ENCODE measurements around the gene MPIG6B. TPM values are rescaled to one million over a fixed set of nuclear protein-coding genes. Genes with fewer than 3 reads are reported as not detected.

MPIG6B gene
- total and polyA plus RNA-seq, 3 experiments from 2014 or later, result 0.08 TPM; not detected in 2

GRCh38 chr6:31710523-31711219, 12.5 kb upstream of the MPIG6B start:
- Mint-ChIP-seq H3K4me3 (peak overlapping the region in 3 of 7 donors; percentile 26 to 54 (median 31)), H3K4me1 (peaks cover 10 to 18% (median 14%) of the 10 kb centered on the region in 3 donors)
- peaks cover 5% of the 10 kb centered on the region for H3K4me1 ChIP-seq (ENCODE audit: insufficient read depth, low read length)

GRCh38 chr6:31711233-31711632, 11.9 kb upstream of the MPIG6B start:
- H3K4me3 Mint-ChIP-seq, result peak overlapping the region in 2 of 7 donors; percentile 9 to 28
- ChIA-PET CTCF (interaction anchor here (0.9 kb wide), 1 partner anchor 28 kb away, joined by 4 read pairs; no protein-coding TSS in a partner anchor), POLR2A (no interaction called here)
- no peaks in the 10 kb centered on the region for H3K36me3 ChIP-seq (ENCODE audit: insufficient read depth, low read length)
- no peaks in the 10 kb centered on the region for H3K9me3 Mint-ChIP-seq
- no peaks in the 10 kb centered on the region for H3K36me3 Mint-ChIP-seq
- no peak overlapping the region for H3K4me3 ChIP-seq (ENCODE audit: low read length)
- H3K27ac Mint-ChIP-seq, result peak overlapping the region in 4 of 8 donors; percentile 70 to 84 (median 79)
- no peaks in the 10 kb centered on the region for H3K27me3 Mint-ChIP-seq
- no peaks in the 10 kb centered on the region for H3K9me3 ChIP-seq (ENCODE audit: low read length)
- DNase-seq, result no peak
- H3K4me1 Mint-ChIP-seq, result peaks cover 10 to 18% (median 14%) of the 10 kb centered on the region in 3 donors
- no peak overlapping the region for H3K27ac ChIP-seq (ENCODE audit: low read depth, low read length)
- H3K27me3 ChIP-seq (ENCODE audit: insufficient read depth, low read length, poor library complexity, severe bottlenecking), result no peaks in the 10 kb centered on the region
- H3K4me1 ChIP-seq (ENCODE audit: insufficient read depth, low read length), result peaks cover 5% of the 10 kb centered on the region

More at GRCh38 chr6:31710523-31711219, 12.5 kb upstream of the MPIG6B start:
- no peak for DNase-seq
- POLR2A ChIA-PET, result no interaction called here
- H3K9me3 Mint-ChIP-seq, result no peaks in the 10 kb centered on the region
- Histone ChIP-seq H3K27me3 (ENCODE audit: insufficient read depth, low read length, poor library complexity, severe bottlenecking) (no peaks in the 10 kb centered on the region), H3K9me3 (ENCODE audit: low read length) (no peaks in the 10 kb centered on the region), H3K27ac (ENCODE audit: low read depth, low read length) (no peak overlapping the region), H3K36me3 (ENCODE audit: insufficient read depth, low read length) (no peaks in the 10 kb centered on the region), H3K4me3 (ENCODE audit: low read length) (no peak overlapping the region)
- H3K27ac Mint-ChIP-seq, result peak overlapping the region in 4 of 8 donors; percentile 61 to 78 (median 66)
- H3K27me3 Mint-ChIP-seq, result no peaks in the 10 kb centered on the region
- CTCF ChIA-PET, result interaction anchor here (0.9 kb wide), 1 partner anchor 28 kb away, joined by 4 read pairs; no protein-coding TSS in a partner anchor
- H3K36me3 Mint-ChIP-seq, result no peaks in the 10 kb centered on the region

GRCh38 chr6:31712296-31712695, 10.9 kb upstream of the MPIG6B start:
- H3K4me1 Mint-ChIP-seq, result peaks cover 10 to 18% (median 14%) of the 10 kb centered on the region in 3 donors
- Histone ChIP-seq H3K4me3 (ENCODE audit: low read length) (no peak overlapping the region), H3K4me1 (ENCODE audit: insufficient read depth, low read length) (peaks cover 5% of the 10 kb centered on the region), H3K36me3 (ENCODE audit: insufficient read depth, low read length) (no peaks in the 10 kb centered on the region), H3K27me3 (ENCODE audit: insufficient read depth, low read length, poor library complexity, severe bottlenecking) (no peaks in the 10 kb centered on the region), H3K9me3 (ENCODE audit: low read length) (no peaks in the 10 kb centered on the region), H3K27ac (ENCODE audit: low read depth, low read length) (no peak overlapping the region)
- DNase-seq, result no peak
- H3K27ac Mint-ChIP-seq, result peak overlapping the region in 3 of 8 donors; percentile 40 to 74 (median 55)
- POLR2A ChIA-PET, result interaction anchor here (0.6 kb wide), 1 partner anchor 246 kb away, joined by 3 read pairs; the partner anchor contains the start of genes NELFE and SKIC2
- H3K9me3 Mint-ChIP-seq, result no peaks in the 10 kb centered on the region
- CTCF ChIA-PET, result interaction anchor here (1.0 to 1.1 kb wide), 2 partner anchors 9 to 27 kb away, joined by 3 to 4 read pairs; partner anchors contain the start of gene ABHD16A
- no peaks in the 10 kb centered on the region for H3K36me3 Mint-ChIP-seq
- no peaks in the 10 kb centered on the region for H3K27me3 Mint-ChIP-seq
- no peak overlapping the region for H3K4me3 Mint-ChIP-seq

GRCh38 chr6:31713465-31713864, 9.7 kb upstream of the MPIG6B start:
- ChIA-PET POLR2A (no interaction called here), CTCF (interaction anchor here (0.9 kb wide), 1 partner anchor 123 kb away, joined by 3 read pairs; no protein-coding TSS in a partner anchor)
- Mint-ChIP-seq H3K4me1 (peaks cover 10 to 18% (median 14%) of the 10 kb centered on the region in 3 donors), H3K9me3 (no peaks in the 10 kb centered on the region), H3K36me3 (no peaks in the 10 kb centered on the region), H3K4me3 (no peak overlapping the region), H3K27me3 (no peaks in the 10 kb centered on the region), H3K27ac (peak overlapping the region in 1 of 8 donors; percentile 1)
- Histone ChIP-seq H3K27me3 (ENCODE audit: insufficient read depth, low read length, poor library complexity, severe bottlenecking) (no peaks in the 10 kb centered on the region), H3K4me1 (ENCODE audit: insufficient read depth, low read length) (peaks cover 5% of the 10 kb centered on the region), H3K4me3 (ENCODE audit: low read length) (no peak overlapping the region), H3K9me3 (ENCODE audit: low read length) (no peaks in the 10 kb centered on the region), H3K36me3 (ENCODE audit: insufficient read depth, low read length) (no peaks in the 10 kb centered on the region), H3K27ac (ENCODE audit: low read depth, low read length) (no peak overlapping the region)
- DNase-seq, result no peak

GRCh38 chr6:31713991-31714684, 9.0 kb upstream of the MPIG6B start:
- Mint-ChIP-seq H3K9me3 (no peaks in the 10 kb centered on the region), H3K27ac (no peak overlapping the region), H3K4me3 (peak overlapping the region in 1 of 7 donors; percentile 63), H3K36me3 (no peaks in the 10 kb centered on the region), H3K27me3 (peaks cover 0 to 2% of the 10 kb centered on the region in 2 donors), H3K4me1 (peaks cover 10 to 18% (median 14%) of the 10 kb centered on the region in 3 donors)
- no peak overlapping the region for H3K27ac ChIP-seq (ENCODE audit: low read depth, low read length)
- no peaks in the 10 kb centered on the region for H3K9me3 ChIP-seq (ENCODE audit: low read length)
- DNase-seq, result no peak
- no peaks in the 10 kb centered on the region for H3K36me3 ChIP-seq (ENCODE audit: insufficient read depth, low read length)
- CTCF ChIA-PET, result interaction anchor here (0.6 to 0.9 kb wide), 2 partner anchors 30 to 123 kb away, joined by 3 read pairs; no protein-coding TSS in a partner anchor
- H3K4me1 ChIP-seq (ENCODE audit: insufficient read depth, low read length), result peaks cover 5% of the 10 kb centered on the region
- no peaks in the 10 kb centered on the region for H3K27me3 ChIP-seq (ENCODE audit: insufficient read depth, low read length, poor library complexity, severe bottlenecking)
- H3K4me3 ChIP-seq (ENCODE audit: low read length), result no peak overlapping the region
- POLR2A ChIA-PET, result no interaction called here

GRCh38 chr6:31715022-31715958, 7.9 kb upstream of the MPIG6B start, which contains the start of gene LY6G6D:
LY6G6D (plus strand) TSS chr6:31715348; CDS start chr6:31715356, 8 bp downstream.
- Histone ChIP-seq H3K27ac (ENCODE audit: low read depth, low read length) (no peak within 1 kb of the TSS), H3K4me3 (ENCODE audit: low read length) (no peak within 1 kb of the TSS), H3K27me3 (ENCODE audit: insufficient read depth, low read length, poor library complexity, severe bottlenecking) (no peaks in the 10 kb centered on the region), H3K36me3 (ENCODE audit: insufficient read depth, low read length) (no peaks in the 10 kb centered on the region), H3K9me3 (ENCODE audit: low read length) (no peaks in the 10 kb centered on the region), H3K4me1 (ENCODE audit: insufficient read depth, low read length) (peaks cover 5% of the 10 kb centered on the region)
- H3K27ac Mint-ChIP-seq, result peak within 1 kb of the TSS in 1 of 8 donors; percentile 17
- DNase-seq, result no peak
- no peaks in the 10 kb centered on the region for H3K36me3 Mint-ChIP-seq
- H3K27me3 Mint-ChIP-seq, result peaks cover 0 to 2% of the 10 kb centered on the region in 2 donors
- POLR2A ChIA-PET, result no interaction called here
- no peaks in the 10 kb centered on the region for H3K9me3 Mint-ChIP-seq
- CTCF ChIA-PET, result interaction anchor here (1.3 kb wide), 1 partner anchor 54 kb away, joined by 3 read pairs; no protein-coding TSS in a partner anchor
- no peak within 1 kb of the TSS for H3K4me3 Mint-ChIP-seq
- peaks cover 10 to 18% (median 14%) of the 10 kb centered on the region in 3 donors for H3K4me1 Mint-ChIP-seq

GRCh38 chr6:31717499-31718222, 5.5 kb upstream of the MPIG6B start:
- Histone ChIP-seq H3K36me3 (ENCODE audit: insufficient read depth, low read length) (no peaks in the 10 kb centered on the region), H3K27ac (ENCODE audit: low read depth, low read length) (no peak overlapping the region), H3K4me3 (ENCODE audit: low read length) (no peak overlapping the region), H3K4me1 (ENCODE audit: insufficient read depth, low read length) (no peaks in the 10 kb centered on the region), H3K9me3 (ENCODE audit: low read length) (no peaks in the 10 kb centered on the region), H3K27me3 (ENCODE audit: insufficient read depth, low read length, poor library complexity, severe bottlenecking) (no peaks in the 10 kb centered on the region)
- H3K9me3 Mint-ChIP-seq, result no peaks in the 10 kb centered on the region
- no peak for DNase-seq
- no peaks in the 10 kb centered on the region for H3K36me3 Mint-ChIP-seq
- H3K27ac Mint-ChIP-seq, result no peak overlapping the region
- peaks cover 0 to 2% of the 10 kb centered on the region in 2 donors for H3K27me3 Mint-ChIP-seq
- no peaks in the 10 kb centered on the region for H3K4me1 Mint-ChIP-seq
- no peak overlapping the region for H3K4me3 Mint-ChIP-seq
- POLR2A ChIA-PET, result interaction anchor here (0.6 kb wide), 1 partner anchor 21 kb away, joined by 6 read pairs; no protein-coding TSS in a partner anchor
- CTCF ChIA-PET, result no interaction called here
